HepG2 (cell line): ENCODE measurements around the gene MRPL58. TPM values are rescaled to one million over a fixed set of nuclear protein-coding genes. Genes with fewer than 3 reads are reported as not detected.

Experiments used
- KIAA2018 ChIP-seq: sonication (generic); formaldehyde crosslinking; IDR thresholded peaks from 2 replicates; pipeline ENCODE4 v1.5.0; 2020; ENCODE audit warnings: mild to moderate bottlenecking, missing genetic modification reagents, borderline replicate concordance
- TARDBP ChIP-seq: sonication (generic); formaldehyde crosslinking; IDR thresholded peaks from 2 replicates; pipeline ENCODE4 v1.8.0; 2022; ENCODE audit warnings: mild to moderate bottlenecking, missing genetic modification reagents
- UBTF ChIP-seq: sonication (generic); formaldehyde crosslinking; IDR thresholded peaks from 2 replicates; pipeline ENCODE4 v1.4.0; 2020; ENCODE audit warnings: mild to moderate bottlenecking, missing genetic modification reagents
- ZHX2 ChIP-seq, 2 experiments: sonication (generic) in 1 of 2; formaldehyde crosslinking in 1 of 2; IDR thresholded peaks; 2 replicates each; pipeline versions ENCODE4 v1.6.1 to v1.9.0; 2014 to 2022; ENCODE audit warnings: antibody characterized with exemption in 1 of 2, borderline replicate concordance in 1 of 2, inconsistent platforms in 1 of 2, low read depth in 1 of 2, missing genetic modification reagents in 1 of 2
- polyA plus RNA-seq, 8 experiments: library from polyadenylated mRNA; depleted of rRNA in 3 of 8; stranded (reverse) in 7 of 8; unstranded in 1 of 8; fragments of >200 nt; fragmentation: Illumina TruSeq in 4 of 8; extraction: Trizol in 4 of 8; gene quantifications; 2 replicates each; pipeline versions ENCODE4 v1.2.1 to v1.2.3, GENCODE V29; 2011 to 2016; ENCODE audit warnings: low read depth in 4 of 8, missing spikeins in 1 of 8, mixed read lengths in 1 of 8; ENCODE audit not compliant: insufficient read depth in 1 of 8
- total RNA-seq, 5 experiments: library from RNA; depleted of rRNA; stranded (reverse); fragments of >200 nt; fragmentation: Illumina TruSeq; extraction: Trizol; gene quantifications; 2 replicates each; pipeline ENCODE4 v1.2.3, GENCODE V29; 2016; ENCODE audit warnings: low read depth in 1 of 5

MRPL58 gene
- total and polyA plus RNA-seq, 2 of the 13 experiments (the other 11 are each of a cell fraction or from before 2014, with no cell fraction given) = 44.9 to 68.9 TPM

- no peak for TF ChIP-seq KIAA2018
- no peak for TF ChIP-seq ZHX2 (IDR thresholded peaks at IDR 0.05; ENCODE audit: low read depth)
- no peak for TF ChIP-seq ZHX2 (CRISPR knock-in tag; IDR thresholded peaks at IDR 0.05; ENCODE audit: borderline replicate concordance)
- peak; percentile 91 for TF ChIP-seq UBTF (CRISPR knock-in tag)
- TF ChIP-seq TARDBP = peak; percentile 80
Measured at GRCh38 chr17:75046407-75047289, 34.2 kb downstream of the MRPL58 start, which contains the start of the genes ATP5PD and KCTD2 (continued).
